K562 (cell line): Measurements from ENCODE around the gene SETD1B. TPM values are rescaled to one million over a fixed set of nuclear protein-coding genes. Genes with fewer than 3 reads are reported as not detected.
"Not testable (repeated sequence)": the region's sequence is repeated elsewhere in the genome, so short reads cannot be mapped to it uniquely, and the experiment has no call there.

Experiments
- ATAC-seq: fragments of 200-7000 bp; cut with Tn5 transposase; 3 replicates; pipeline ENCODE4 v1.9.1; 2020; ENCODE audit warnings: moderate library complexity
- BruUV-seq: library from RNA; stranded (reverse); fragments of 400-500 nt; replicated peaks from 2 replicates; lab custom pipeline; 2021; lab: Mats Ljungman, UMichigan
- CTCF ChIA-PET: fragments of 300-600 bp; formaldehyde crosslinking; extraction: SDS; loops from one replicate; lab custom pipeline; 2021; ENCODE audit warnings: low intra/inter-chr PET ratio; lab: Yijun Ruan, JAX
- POLR2A ChIA-PET: fragments of 300-600, 350-650 bp; sonication (Branson Sonifier 250); formaldehyde crosslinking; extraction: SDS; loops from one replicate; lab custom pipeline; 2021; ENCODE audit warnings: antibody characterized with exemption, inconsistent platforms; lab: Yijun Ruan, JAX
- DNase-seq, 4 experiments: peaks; one replicate each; pipeline versions ENCODE4 v3.0.0 to v3.0.0-alpha.2; 2011 to 2018; ENCODE audit warnings: low spot score in 3 of 4, mixed read lengths in 3 of 4; ENCODE audit errors: extremely low read depth in 1 of 4
- FAIRE-seq: peaks from 2 replicates; lab custom pipeline; 2011; peaks lifted over from hg19 to GRCh38; lab: Jason Lieb, UNC
- H2AFZ ChIP-seq: 2 replicates; pipeline ENCODE4 v1.6.0; 2011; ENCODE audit warnings: low read depth, low read length, control low read depth, inconsistent platforms
- H3K27ac ChIP-seq: fragments of 200-600 bp; 3 replicates; pipeline ENCODE4 v1.8.0; 2011; ENCODE audit warnings: low read depth, mild to moderate bottlenecking, control low read depth, inconsistent platforms, low read length, moderate library complexity, mixed read lengths; ENCODE audit errors: extremely low read depth
- H3K27me3 ChIP-seq, 2 experiments: fragments of 300-600 bp in 1 of 2; 2 replicates in 1 of 2; 3 replicates in 1 of 2; pipeline versions ENCODE4 v1.6.0 to v1.8.0; 2011; ENCODE audit warnings: inconsistent platforms in 2 of 2, low read length in 2 of 2, mild to moderate bottlenecking in 1 of 2, mixed read lengths in 1 of 2, moderate library complexity in 1 of 2; ENCODE audit not compliant: control insufficient read depth in 2 of 2, insufficient read depth in 2 of 2
- H3K36me3 ChIP-seq: fragments of 300-600 bp; 3 replicates; pipeline ENCODE4 v1.8.0; 2011; ENCODE audit warnings: mild to moderate bottlenecking, low read length, inconsistent platforms; ENCODE audit not compliant: control insufficient read depth, insufficient read depth
- H3K4me1 ChIP-seq, 2 experiments: fragments of 200-600 bp in 1 of 2; replicated peaks in 1 of 2; 2 replicates in 1 of 2; 3 replicates in 1 of 2; pipeline versions ENCODE4 v1.5.1 to v1.8.0; 2011; ENCODE audit warnings: inconsistent platforms in 2 of 2, low read length in 2 of 2, mild to moderate bottlenecking in 1 of 2, mixed read lengths in 1 of 2, moderate library complexity in 1 of 2; ENCODE audit not compliant: control insufficient read depth in 2 of 2, insufficient read depth in 2 of 2
- H3K4me2 ChIP-seq: 2 replicates; pipeline ENCODE4 v1.6.1; 2011; ENCODE audit warnings: low read length, control low read depth, inconsistent platforms, mixed read lengths; ENCODE audit not compliant: insufficient read depth
- H3K4me3 ChIP-seq: fragments of 200-600 bp; sonication (generic), shearing (Covaris generic); 2 replicates; pipeline ENCODE4 v1.5.1; 2016; ENCODE audit warnings: control low read depth, inconsistent platforms
- H3K79me2 ChIP-seq: fragments of 200-600 bp; 3 replicates; pipeline ENCODE4 v1.8.0; 2011; ENCODE audit warnings: low read length, inconsistent platforms; ENCODE audit not compliant: control insufficient read depth, insufficient read depth
- H3K9ac ChIP-seq, 2 experiments: 2 replicates each; pipeline versions ENCODE4 v1.6.0 to v1.6.1; 2011; ENCODE audit warnings: low read depth in 2 of 2, low read length in 2 of 2, control low read depth in 1 of 2, inconsistent platforms in 1 of 2, mild to moderate bottlenecking in 1 of 2, mixed read lengths in 1 of 2; ENCODE audit not compliant: insufficient read depth in 1 of 2
- H3K9me1 ChIP-seq: one replicate; pipeline ENCODE4 v1.6.0; 2011; ENCODE audit warnings: inconsistent platforms, mild to moderate bottlenecking, low read length, moderate library complexity; ENCODE audit not compliant: control insufficient read depth, insufficient read depth
- H3K9me3 ChIP-seq: replicated peaks from 2 replicates; pipeline ENCODE4 v1.5.1; 2011; ENCODE audit warnings: low read depth, low read length, inconsistent platforms; ENCODE audit not compliant: control insufficient read depth, insufficient read depth
- H4K20me1 ChIP-seq: replicated peaks from 2 replicates; pipeline ENCODE4 v1.6.1; 2011; ENCODE audit warnings: low read length, inconsistent platforms, mixed read lengths; ENCODE audit not compliant: control insufficient read depth, insufficient read depth
- BHLHE40 ChIP-seq: IDR thresholded peaks from 2 replicates; pipeline ENCODE4 v1.6.1; 2011; ENCODE audit warnings: low read length, improper control_type of control experiment
- CTBP1 ChIP-seq: fragments of 450-650 bp; IDR thresholded peaks from 2 replicates; pipeline ENCODE4 v1.6.1; 2016; ENCODE audit warnings: borderline replicate concordance
- HNRNPLL ChIP-seq: fragments of 200-400 bp; formaldehyde crosslinking; IDR thresholded peaks from 2 replicates; pipeline ENCODE4 v1.6.1; 2017; ENCODE audit warnings: low read length, low read depth, mild to moderate bottlenecking; ENCODE audit not compliant: poor library complexity, severe bottlenecking
- MTA1 ChIP-seq: fragments of 450-650 bp; IDR thresholded peaks from 2 replicates; pipeline ENCODE4 v1.6.1; 2017; ENCODE audit warnings: borderline replicate concordance
- POLR2G ChIP-seq: fragments of 200-400 bp; formaldehyde crosslinking; IDR thresholded peaks from 2 replicates; pipeline ENCODE4 v1.6.1; 2017; ENCODE audit warnings: low read depth, mild to moderate bottlenecking, antibody characterized with exemption, low read length, moderate library complexity
- TFAP4 ChIP-seq: sonication (generic); formaldehyde crosslinking; IDR thresholded peaks from 2 replicates; pipeline ENCODE4 v1.8.0; 2022; ENCODE audit warnings: missing genetic modification reagents, mild to moderate bottlenecking, moderate library complexity, borderline replicate concordance
- ZNF212 ChIP-seq: fragments of 450-650 bp; formaldehyde crosslinking; IDR thresholded peaks from 2 replicates; pipeline ENCODE4 v1.4.0; 2020; ENCODE audit warnings: mild to moderate bottlenecking
- ZNF263 ChIP-seq: sonication (generic); formaldehyde crosslinking; IDR thresholded peaks from 2 replicates; pipeline ENCODE4 v1.8.0; 2022; ENCODE audit warnings: mild to moderate bottlenecking, missing genetic modification reagents, borderline replicate concordance
- ZNF830 ChIP-seq: fragments of 250-450 bp; sonication (Bioruptor Pico); IDR thresholded peaks from 2 replicates; pipeline ENCODE4 v1.5.0; 2021; ENCODE audit warnings: mild to moderate bottlenecking
- WGBS: fragments of 100-300 bp; shearing (Covaris generic); methylation state at CpG from one replicate; pipeline ENCODE4 v1.1.6; 2016; ENCODE audit warnings: low coverage, mixed read lengths; ENCODE audit not compliant: insufficient coverage; ENCODE audit errors: missing lambda C conversion rate; 5-methylcytosine and 5-hydroxymethylcytosine counted together
- in situ Hi-C: fragments of 300-500 bp; cut with MboI; formaldehyde crosslinking; loops from 4 replicates; pipeline ENCODE4 v1.15.0; 2018; ENCODE audit warnings: inconsistent platforms, mixed read lengths
- intact Hi-C: fragments of 100-400 bp; cut with micrococcal nuclease; formaldehyde crosslinking; loops from 2 replicates; pipeline ENCODE4 v1.14.2; 2022
- polyA plus RNA-seq, 8 experiments: library from polyadenylated mRNA; depleted of rRNA in 4 of 8; stranded (reverse) in 5 of 8; unstranded in 3 of 8; fragments of >200 nt; fragmentation: Nextera tagmentation in 2 of 8; fragmentation: Illumina TruSeq in 1 of 8; extraction: Ambion mirVana in 2 of 8; extraction: Trizol in 1 of 8; gene quantifications; 2 replicates each; pipeline versions ENCODE4 v1.2.1 to v1.2.3, GENCODE V29; 2011 to 2014; ENCODE audit warnings: inconsistent platforms in 1 of 8, missing spikeins in 1 of 8
- total RNA-seq, 7 experiments: library from RNA; depleted of rRNA in 6 of 7; stranded (reverse); fragments of >200 nt in 6 of 7; fragmentation: Illumina TruSeq in 2 of 7; extraction: Trizol in 2 of 7; gene quantifications; 2 replicates each; pipeline versions ENCODE4 v1.2.1 to v1.2.3, GENCODE V29; 2011 to 2021; ENCODE audit warnings: low replicate concordance in 1 of 7
- TF ChIP-seq, protein P1 (sequence below): fragments of 450-650 bp; formaldehyde crosslinking; IDR thresholded peaks from 2 replicates; pipeline ENCODE4 v1.4.0; 2020; ENCODE audit warnings: mild to moderate bottlenecking, mixed read lengths
- TF ChIP-seq, protein P2 (sequence below): sonication (generic); formaldehyde crosslinking; IDR thresholded peaks from 2 replicates; pipeline ENCODE4 v1.8.1; 2023; ENCODE audit warnings: mild to moderate bottlenecking, missing genetic modification reagents

The SETD1B gene
- total and polyA plus RNA-seq, 9 of the 15 experiments (the other 6 are each of a cell fraction or from before 2014, with no cell fraction given): 0.48 to 26.6 (median 2.3) TPM

DNA sequence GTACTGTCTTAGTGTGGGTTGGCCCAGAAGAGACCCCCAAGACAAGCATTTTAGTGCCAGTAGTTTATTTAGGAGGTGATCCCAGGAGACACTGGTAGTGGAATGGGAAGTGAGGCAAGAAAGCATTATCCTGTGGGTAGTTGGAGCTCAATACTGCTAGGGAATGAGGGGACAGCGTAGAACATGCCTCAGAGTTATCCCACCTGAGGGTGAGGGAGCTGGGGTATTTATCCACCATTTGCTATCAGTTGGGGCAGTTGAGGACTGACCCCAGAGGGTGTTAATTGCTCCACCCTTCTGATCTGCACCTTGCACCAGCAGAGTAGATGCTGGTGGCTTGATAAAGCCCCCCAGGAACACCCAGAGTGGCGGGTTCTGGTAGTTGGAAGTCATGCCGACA is 48.2 kb upstream of the SETD1B start (continued):
- no peak for TF ChIP-seq ZNF212
- no peak for TF ChIP-seq HNRNPLL
- TF ChIP-seq BHLHE40: no peak
- no peak for TF ChIP-seq MTA1
- TF ChIP-seq CTBP1: no peak
- TF ChIP-seq, protein P1, sequence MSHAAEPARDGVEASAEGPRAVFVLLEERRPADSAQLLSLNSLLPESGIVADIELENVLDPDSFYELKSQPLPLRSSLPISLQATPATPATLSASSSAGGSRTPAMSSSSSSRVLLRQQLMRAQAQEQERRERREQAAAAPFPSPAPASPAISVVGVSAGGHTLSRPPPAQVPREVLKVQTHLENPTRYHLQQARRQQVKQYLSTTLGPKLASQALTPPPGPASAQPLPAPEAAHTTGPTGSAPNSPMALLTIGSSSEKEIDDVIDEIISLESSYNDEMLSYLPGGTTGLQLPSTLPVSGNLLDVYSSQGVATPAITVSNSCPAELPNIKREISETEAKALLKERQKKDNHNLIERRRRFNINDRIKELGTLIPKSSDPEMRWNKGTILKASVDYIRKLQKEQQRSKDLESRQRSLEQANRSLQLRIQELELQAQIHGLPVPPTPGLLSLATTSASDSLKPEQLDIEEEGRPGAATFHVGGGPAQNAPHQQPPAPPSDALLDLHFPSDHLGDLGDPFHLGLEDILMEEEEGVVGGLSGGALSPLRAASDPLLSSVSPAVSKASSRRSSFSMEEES (CRISPR knock-in tag): no peak
- no peak for TF ChIP-seq ZNF830
- TF ChIP-seq, all 486 proteins: peak for 0

DNA sequence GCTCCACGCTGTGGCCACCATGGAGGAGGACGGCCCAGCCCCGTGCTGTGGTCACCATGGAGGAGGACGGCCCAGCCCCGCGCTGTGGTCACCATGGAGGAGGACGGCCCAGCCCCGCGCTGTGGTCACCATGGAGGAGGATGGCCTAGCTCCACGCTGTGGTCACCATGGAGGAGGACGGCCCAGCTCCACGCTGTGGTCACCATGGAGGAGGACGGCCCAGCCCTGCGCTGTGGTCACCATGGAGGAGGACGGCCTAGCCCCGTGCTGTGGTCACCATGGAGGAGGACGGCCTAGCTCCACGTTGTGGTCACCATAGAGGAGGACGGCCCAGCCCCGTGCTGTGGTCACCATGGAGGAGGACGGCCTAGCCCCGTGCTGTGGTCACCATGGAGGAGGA is 45.3 kb upstream of the SETD1B start:
- in situ Hi-C loops: not testable (repeated sequence)

More for the DNA sequence above, 45.3 kb upstream of the SETD1B start:
- WGBS: 81% methylated on average over 4 of the region's 22 CpGs
- H2AFZ ChIP-seq, intact Hi-C loops, H3K9ac ChIP-seq, ATAC-seq, DNase-seq, H3K9me1 ChIP-seq, CTCF ChIA-PET, H4K20me1 ChIP-seq, H3K27me3 ChIP-seq, H3K9me3 ChIP-seq, BruUV-seq, H3K27ac ChIP-seq, FAIRE-seq, H3K4me3 ChIP-seq, H3K4me2 ChIP-seq, H3K79me2 ChIP-seq: not testable (repeated sequence)
- POLR2A ChIA-PET: interaction anchor here (0.6 kb wide), 2 partner anchors 37 to 125 kb away, joined by 3 read pairs; no protein-coding TSS in a partner anchor
- Histone ChIP-seq H3K4me1 (peaks cover 0 to 12% of the 10 kb centered on the region in 2 experiments; a peak in 2 of 5 replicates), H3K36me3 (peaks cover 12% of the 10 kb centered on the region; the same call in 2 of the 3 replicates)
- peak; percentile 52; the same call in 1 of the 2 replicates for TF ChIP-seq TFAP4
- TF ChIP-seq ZNF263 (CRISPR knock-in tag): peak; percentile 80
- TF ChIP-seq, protein P2, sequence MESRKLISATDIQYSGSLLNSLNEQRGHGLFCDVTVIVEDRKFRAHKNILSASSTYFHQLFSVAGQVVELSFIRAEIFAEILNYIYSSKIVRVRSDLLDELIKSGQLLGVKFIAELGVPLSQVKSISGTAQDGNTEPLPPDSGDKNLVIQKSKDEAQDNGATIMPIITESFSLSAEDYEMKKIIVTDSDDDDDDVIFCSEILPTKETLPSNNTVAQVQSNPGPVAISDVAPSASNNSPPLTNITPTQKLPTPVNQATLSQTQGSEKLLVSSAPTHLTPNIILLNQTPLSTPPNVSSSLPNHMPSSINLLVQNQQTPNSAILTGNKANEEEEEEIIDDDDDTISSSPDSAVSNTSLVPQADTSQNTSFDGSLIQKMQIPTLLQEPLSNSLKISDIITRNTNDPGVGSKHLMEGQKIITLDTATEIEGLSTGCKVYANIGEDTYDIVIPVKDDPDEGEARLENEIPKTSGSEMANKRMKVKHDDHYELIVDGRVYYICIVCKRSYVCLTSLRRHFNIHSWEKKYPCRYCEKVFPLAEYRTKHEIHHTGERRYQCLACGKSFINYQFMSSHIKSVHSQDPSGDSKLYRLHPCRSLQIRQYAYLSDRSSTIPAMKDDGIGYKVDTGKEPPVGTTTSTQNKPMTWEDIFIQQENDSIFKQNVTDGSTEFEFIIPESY (CRISPR knock-in tag): peak; percentile 81
- peak; percentile 52 for TF ChIP-seq POLR2G
